K562 (cell line): Measurements from ENCODE around the gene ATRX. TPM values are rescaled to one million over a fixed set of nuclear protein-coding genes. Genes with fewer than 3 reads are reported as not detected.

Source experiments
- ATAC-seq: fragments of 200-7000 bp; cut with Tn5 transposase; 3 replicates; pipeline ENCODE4 v1.9.1; 2020; ENCODE audit warnings: moderate library complexity
- BruUV-seq: library from RNA; stranded (reverse); fragments of 400-500 nt; replicated peaks from 2 replicates; lab custom pipeline; 2021; lab: Mats Ljungman, UMichigan
- CTCF ChIA-PET: fragments of 300-600 bp; formaldehyde crosslinking; extraction: SDS; loops from one replicate; lab custom pipeline; 2021; ENCODE audit warnings: low intra/inter-chr PET ratio; lab: Yijun Ruan, JAX
- POLR2A ChIA-PET: fragments of 300-600, 350-650 bp; sonication (Branson Sonifier 250); formaldehyde crosslinking; extraction: SDS; loops from one replicate; lab custom pipeline; 2021; ENCODE audit warnings: antibody characterized with exemption, inconsistent platforms; lab: Yijun Ruan, JAX
- DNase-seq, 4 experiments: peaks; one replicate each; pipeline versions ENCODE4 v3.0.0 to v3.0.0-alpha.2; 2011 to 2018; ENCODE audit warnings: low spot score in 3 of 4, mixed read lengths in 3 of 4; ENCODE audit errors: extremely low read depth in 1 of 4
- FAIRE-seq: peaks from 2 replicates; lab custom pipeline; 2011; peaks lifted over from hg19 to GRCh38; lab: Jason Lieb, UNC
- H2AFZ ChIP-seq: 2 replicates; pipeline ENCODE4 v1.6.0; 2011; ENCODE audit warnings: low read depth, low read length, control low read depth, inconsistent platforms
- H3K27ac ChIP-seq: fragments of 200-600 bp; 3 replicates; pipeline ENCODE4 v1.8.0; 2011; ENCODE audit warnings: low read depth, mild to moderate bottlenecking, control low read depth, inconsistent platforms, low read length, moderate library complexity, mixed read lengths; ENCODE audit errors: extremely low read depth
- H3K27me3 ChIP-seq, 2 experiments: fragments of 300-600 bp in 1 of 2; 2 replicates in 1 of 2; 3 replicates in 1 of 2; pipeline versions ENCODE4 v1.6.0 to v1.8.0; 2011; ENCODE audit warnings: inconsistent platforms in 2 of 2, low read length in 2 of 2, mild to moderate bottlenecking in 1 of 2, mixed read lengths in 1 of 2, moderate library complexity in 1 of 2; ENCODE audit not compliant: control insufficient read depth in 2 of 2, insufficient read depth in 2 of 2
- H3K36me3 ChIP-seq: fragments of 300-600 bp; 3 replicates; pipeline ENCODE4 v1.8.0; 2011; ENCODE audit warnings: mild to moderate bottlenecking, low read length, inconsistent platforms; ENCODE audit not compliant: control insufficient read depth, insufficient read depth
- H3K4me1 ChIP-seq, 2 experiments: fragments of 200-600 bp in 1 of 2; replicated peaks in 1 of 2; 2 replicates in 1 of 2; 3 replicates in 1 of 2; pipeline versions ENCODE4 v1.5.1 to v1.8.0; 2011; ENCODE audit warnings: inconsistent platforms in 2 of 2, low read length in 2 of 2, mild to moderate bottlenecking in 1 of 2, mixed read lengths in 1 of 2, moderate library complexity in 1 of 2; ENCODE audit not compliant: control insufficient read depth in 2 of 2, insufficient read depth in 2 of 2
- H3K4me2 ChIP-seq: 2 replicates; pipeline ENCODE4 v1.6.1; 2011; ENCODE audit warnings: low read length, control low read depth, inconsistent platforms, mixed read lengths; ENCODE audit not compliant: insufficient read depth
- H3K4me3 ChIP-seq: fragments of 200-600 bp; sonication (generic), shearing (Covaris generic); 2 replicates; pipeline ENCODE4 v1.5.1; 2016; ENCODE audit warnings: control low read depth, inconsistent platforms
- H3K79me2 ChIP-seq: fragments of 200-600 bp; 3 replicates; pipeline ENCODE4 v1.8.0; 2011; ENCODE audit warnings: low read length, inconsistent platforms; ENCODE audit not compliant: control insufficient read depth, insufficient read depth
- H3K9ac ChIP-seq, 2 experiments: 2 replicates each; pipeline versions ENCODE4 v1.6.0 to v1.6.1; 2011; ENCODE audit warnings: low read depth in 2 of 2, low read length in 2 of 2, control low read depth in 1 of 2, inconsistent platforms in 1 of 2, mild to moderate bottlenecking in 1 of 2, mixed read lengths in 1 of 2; ENCODE audit not compliant: insufficient read depth in 1 of 2
- H3K9me1 ChIP-seq: one replicate; pipeline ENCODE4 v1.6.0; 2011; ENCODE audit warnings: inconsistent platforms, mild to moderate bottlenecking, low read length, moderate library complexity; ENCODE audit not compliant: control insufficient read depth, insufficient read depth
- H3K9me3 ChIP-seq: replicated peaks from 2 replicates; pipeline ENCODE4 v1.5.1; 2011; ENCODE audit warnings: low read depth, low read length, inconsistent platforms; ENCODE audit not compliant: control insufficient read depth, insufficient read depth
- H4K20me1 ChIP-seq: replicated peaks from 2 replicates; pipeline ENCODE4 v1.6.1; 2011; ENCODE audit warnings: low read length, inconsistent platforms, mixed read lengths; ENCODE audit not compliant: control insufficient read depth, insufficient read depth
- ELF1 ChIP-seq: fragments of 200-800 bp; sonication (Bioruptor generic); IDR thresholded peaks from 2 replicates; pipeline ENCODE4 v1.6.1; 2016; ENCODE audit warnings: missing genetic modification characterization, missing compliant biosample characterization
- HNRNPK ChIP-seq: fragments of 200-400 bp; formaldehyde crosslinking; IDR thresholded peaks from one replicate; pipeline ENCODE4 v1.6.1; 2018; ENCODE audit warnings: mild to moderate bottlenecking, low read depth, low read length; ENCODE audit not compliant: poor library complexity, severe bottlenecking
- RBBP5 ChIP-seq: fragments of 200-600 bp; sonication (generic); IDR thresholded peaks from 2 replicates; pipeline ENCODE4 v1.6.1; 2012; ENCODE audit warnings: borderline replicate concordance, mild to moderate bottlenecking, low read length, control low read depth, inconsistent platforms; ENCODE audit not compliant: insufficient read depth, poor library complexity, severe bottlenecking
- TCF3 ChIP-seq: sonication (generic); formaldehyde crosslinking; IDR thresholded peaks from 2 replicates; pipeline ENCODE4 v1.4.0; 2020; ENCODE audit warnings: mild to moderate bottlenecking, missing genetic modification reagents
- ZFP36 ChIP-seq: fragments of 150-350 bp; IDR thresholded peaks from 2 replicates; pipeline ENCODE4 v1.6.1; 2018; ENCODE audit warnings: low read length, low read depth; ENCODE audit not compliant: partially characterized antibody
- ZNF3 ChIP-seq: fragments of 250-450 bp; sonication (Bioruptor Pico); IDR thresholded peaks from 2 replicates; pipeline ENCODE4 v1.5.0; 2021; ENCODE audit warnings: mild to moderate bottlenecking, moderate library complexity
- WGBS: fragments of 100-300 bp; shearing (Covaris generic); methylation state at CpG from one replicate; pipeline ENCODE4 v1.1.6; 2016; ENCODE audit warnings: low coverage, mixed read lengths; ENCODE audit not compliant: insufficient coverage; ENCODE audit errors: missing lambda C conversion rate; 5-methylcytosine and 5-hydroxymethylcytosine counted together
- in situ Hi-C: fragments of 300-500 bp; cut with MboI; formaldehyde crosslinking; loops from 4 replicates; pipeline ENCODE4 v1.15.0; 2018; ENCODE audit warnings: inconsistent platforms, mixed read lengths
- intact Hi-C: fragments of 100-400 bp; cut with micrococcal nuclease; formaldehyde crosslinking; loops from 2 replicates; pipeline ENCODE4 v1.14.2; 2022
- polyA plus RNA-seq, 8 experiments: library from polyadenylated mRNA; depleted of rRNA in 4 of 8; stranded (reverse) in 5 of 8; unstranded in 3 of 8; fragments of >200 nt; fragmentation: Nextera tagmentation in 2 of 8; fragmentation: Illumina TruSeq in 1 of 8; extraction: Ambion mirVana in 2 of 8; extraction: Trizol in 1 of 8; gene quantifications; 2 replicates each; pipeline versions ENCODE4 v1.2.1 to v1.2.3, GENCODE V29; 2011 to 2014; ENCODE audit warnings: inconsistent platforms in 1 of 8, missing spikeins in 1 of 8
- total RNA-seq, 7 experiments: library from RNA; depleted of rRNA in 6 of 7; stranded (reverse); fragments of >200 nt in 6 of 7; fragmentation: Illumina TruSeq in 2 of 7; extraction: Trizol in 2 of 7; gene quantifications; 2 replicates each; pipeline versions ENCODE4 v1.2.1 to v1.2.3, GENCODE V29; 2011 to 2021; ENCODE audit warnings: low replicate concordance in 1 of 7
- TF ChIP-seq, protein P1 (sequence below): fragments of 450-650 bp; formaldehyde crosslinking; IDR thresholded peaks from 2 replicates; pipeline ENCODE4 v1.4.0; 2020; ENCODE audit warnings: mild to moderate bottlenecking, moderate library complexity
- TF ChIP-seq, protein P2 (sequence below): fragments of 150-350 bp; IDR thresholded peaks from 2 replicates; pipeline ENCODE4 v1.6.1; 2014; ENCODE audit warnings: low read depth, mild to moderate bottlenecking, low read length, borderline replicate concordance
- TF ChIP-seq, protein P3 (sequence below), 2 experiments: fragments of 200-800 bp in 1 of 2; sonication (Bioruptor generic) in 1 of 2; sonication (generic) in 1 of 2; formaldehyde crosslinking in 1 of 2; IDR thresholded peaks in 1 of 2; conservative IDR thresholded peaks in 1 of 2; 2 replicates each; pipeline versions ENCODE4 v1.5.0 to v1.6.1; 2016 to 2020; ENCODE audit warnings: missing compliant biosample characterization in 1 of 2, missing genetic modification characterization in 1 of 2, missing genetic modification reagents in 1 of 2
- TF ChIP-seq, protein P4 (sequence below): fragments of 450-650 bp; formaldehyde crosslinking; IDR thresholded peaks from 2 replicates; pipeline ENCODE4 v1.4.0; 2020; ENCODE audit warnings: mild to moderate bottlenecking
- TF ChIP-seq, protein P5 (sequence below): fragments of 250-450 bp; sonication (Bioruptor Pico); IDR thresholded peaks from 2 replicates; pipeline ENCODE4 v1.4.0; 2020; ENCODE audit warnings: mild to moderate bottlenecking

ATRX gene
- total and polyA plus RNA-seq, 9 of the 15 experiments (the other 6 are each of a cell fraction or from before 2014, with no cell fraction given) = 7.7 to 23.1 (median 20.2) TPM

DNA sequence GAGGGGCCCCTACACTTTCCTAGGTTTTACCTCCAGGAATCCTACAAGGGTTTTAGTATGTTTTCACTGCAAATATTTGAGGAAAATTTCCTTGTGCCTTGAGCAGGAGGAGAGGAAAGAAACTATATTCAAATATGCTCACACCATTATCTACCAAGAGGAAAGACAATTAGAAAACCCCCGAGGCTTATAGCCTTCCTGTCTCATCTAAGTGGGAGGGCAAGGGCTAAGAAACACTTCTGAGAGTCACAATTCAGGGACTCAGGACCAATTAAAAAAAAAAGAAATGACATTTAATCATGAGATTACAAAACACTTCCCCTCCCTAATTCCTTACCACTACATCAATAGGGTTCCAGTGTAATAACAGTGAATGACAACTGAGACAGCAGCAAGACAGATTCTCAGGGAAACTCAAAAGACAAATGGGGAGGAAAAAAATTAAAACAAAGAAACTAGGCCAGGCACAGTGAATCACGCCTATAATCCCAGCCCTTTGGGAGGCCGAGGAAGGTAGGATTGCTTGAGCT is 45.6 kb downstream of the ATRX start:
- BruUV-seq = no TSS peak
- ChIA-PET POLR2A (no interaction called here), CTCF (interaction anchor here (0.7 kb wide), 1 partner anchor 213 kb away, joined by 3 read pairs; no protein-coding TSS in a partner anchor)
- Histone ChIP-seq H3K79me2 (peaks cover 26% of the 10 kb centered on the region), H4K20me1 (no peaks in the 10 kb centered on the region), H3K9me3 (no peaks in the 10 kb centered on the region), H3K4me3 (no peak overlapping the region), H3K4me1 (no peaks in the 10 kb centered on the region), H3K27me3 (no peaks in the 10 kb centered on the region), H3K27ac (no peak overlapping the region), H3K9ac (no peak overlapping the region), H3K36me3 (no peaks in the 10 kb centered on the region), H3K4me2 (no peak overlapping the region), H2AFZ (no peak overlapping the region), H3K9me1 (no peaks in the 10 kb centered on the region)
- WGBS = 44% methylated on average over 3 of the region's 3 CpGs
- TF ChIP-seq, protein P1, sequence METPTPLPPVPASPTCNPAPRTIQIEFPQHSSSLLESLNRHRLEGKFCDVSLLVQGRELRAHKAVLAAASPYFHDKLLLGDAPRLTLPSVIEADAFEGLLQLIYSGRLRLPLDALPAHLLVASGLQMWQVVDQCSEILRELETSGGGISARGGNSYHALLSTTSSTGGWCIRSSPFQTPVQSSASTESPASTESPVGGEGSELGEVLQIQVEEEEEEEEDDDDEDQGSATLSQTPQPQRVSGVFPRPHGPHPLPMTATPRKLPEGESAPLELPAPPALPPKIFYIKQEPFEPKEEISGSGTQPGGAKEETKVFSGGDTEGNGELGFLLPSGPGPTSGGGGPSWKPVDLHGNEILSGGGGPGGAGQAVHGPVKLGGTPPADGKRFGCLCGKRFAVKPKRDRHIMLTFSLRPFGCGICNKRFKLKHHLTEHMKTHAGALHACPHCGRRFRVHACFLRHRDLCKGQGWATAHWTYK (CRISPR knock-in tag) = no peak
- TF ChIP-seq, protein P2, sequence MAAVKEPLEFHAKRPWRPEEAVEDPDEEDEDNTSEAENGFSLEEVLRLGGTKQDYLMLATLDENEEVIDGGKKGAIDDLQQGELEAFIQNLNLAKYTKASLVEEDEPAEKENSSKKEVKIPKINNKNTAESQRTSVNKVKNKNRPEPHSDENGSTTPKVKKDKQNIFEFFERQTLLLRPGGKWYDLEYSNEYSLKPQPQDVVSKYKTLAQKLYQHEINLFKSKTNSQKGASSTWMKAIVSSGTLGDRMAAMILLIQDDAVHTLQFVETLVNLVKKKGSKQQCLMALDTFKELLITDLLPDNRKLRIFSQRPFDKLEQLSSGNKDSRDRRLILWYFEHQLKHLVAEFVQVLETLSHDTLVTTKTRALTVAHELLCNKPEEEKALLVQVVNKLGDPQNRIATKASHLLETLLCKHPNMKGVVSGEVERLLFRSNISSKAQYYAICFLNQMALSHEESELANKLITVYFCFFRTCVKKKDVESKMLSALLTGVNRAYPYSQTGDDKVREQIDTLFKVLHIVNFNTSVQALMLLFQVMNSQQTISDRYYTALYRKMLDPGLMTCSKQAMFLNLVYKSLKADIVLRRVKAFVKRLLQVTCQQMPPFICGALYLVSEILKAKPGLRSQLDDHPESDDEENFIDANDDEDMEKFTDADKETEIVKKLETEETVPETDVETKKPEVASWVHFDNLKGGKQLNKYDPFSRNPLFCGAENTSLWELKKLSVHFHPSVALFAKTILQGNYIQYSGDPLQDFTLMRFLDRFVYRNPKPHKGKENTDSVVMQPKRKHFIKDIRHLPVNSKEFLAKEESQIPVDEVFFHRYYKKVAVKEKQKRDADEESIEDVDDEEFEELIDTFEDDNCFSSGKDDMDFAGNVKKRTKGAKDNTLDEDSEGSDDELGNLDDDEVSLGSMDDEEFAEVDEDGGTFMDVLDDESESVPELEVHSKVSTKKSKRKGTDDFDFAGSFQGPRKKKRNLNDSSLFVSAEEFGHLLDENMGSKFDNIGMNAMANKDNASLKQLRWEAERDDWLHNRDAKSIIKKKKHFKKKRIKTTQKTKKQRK = no peak
- TF ChIP-seq ZFP36 = no peak
- TF ChIP-seq, protein P3, sequence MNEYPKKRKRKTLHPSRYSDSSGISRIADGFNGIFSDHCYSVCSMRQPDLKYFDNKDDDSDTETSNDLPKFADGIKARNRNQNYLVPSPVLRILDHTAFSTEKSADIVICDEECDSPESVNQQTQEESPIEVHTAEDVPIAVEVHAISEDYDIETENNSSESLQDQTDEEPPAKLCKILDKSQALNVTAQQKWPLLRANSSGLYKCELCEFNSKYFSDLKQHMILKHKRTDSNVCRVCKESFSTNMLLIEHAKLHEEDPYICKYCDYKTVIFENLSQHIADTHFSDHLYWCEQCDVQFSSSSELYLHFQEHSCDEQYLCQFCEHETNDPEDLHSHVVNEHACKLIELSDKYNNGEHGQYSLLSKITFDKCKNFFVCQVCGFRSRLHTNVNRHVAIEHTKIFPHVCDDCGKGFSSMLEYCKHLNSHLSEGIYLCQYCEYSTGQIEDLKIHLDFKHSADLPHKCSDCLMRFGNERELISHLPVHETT (CRISPR knock-in tag; conservative IDR thresholded peaks at IDR 0.05 in 1 of 2, IDR thresholded peaks at IDR 0.05 in 1 of 2) = no peak
- TF ChIP-seq, protein P4, sequence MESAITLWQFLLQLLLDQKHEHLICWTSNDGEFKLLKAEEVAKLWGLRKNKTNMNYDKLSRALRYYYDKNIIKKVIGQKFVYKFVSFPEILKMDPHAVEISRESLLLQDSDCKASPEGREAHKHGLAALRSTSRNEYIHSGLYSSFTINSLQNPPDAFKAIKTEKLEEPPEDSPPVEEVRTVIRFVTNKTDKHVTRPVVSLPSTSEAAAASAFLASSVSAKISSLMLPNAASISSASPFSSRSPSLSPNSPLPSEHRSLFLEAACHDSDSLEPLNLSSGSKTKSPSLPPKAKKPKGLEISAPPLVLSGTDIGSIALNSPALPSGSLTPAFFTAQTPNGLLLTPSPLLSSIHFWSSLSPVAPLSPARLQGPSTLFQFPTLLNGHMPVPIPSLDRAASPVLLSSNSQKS (CRISPR knock-in tag) = no peak
- no peak for TF ChIP-seq HNRNPK
- TF ChIP-seq, protein P5, sequence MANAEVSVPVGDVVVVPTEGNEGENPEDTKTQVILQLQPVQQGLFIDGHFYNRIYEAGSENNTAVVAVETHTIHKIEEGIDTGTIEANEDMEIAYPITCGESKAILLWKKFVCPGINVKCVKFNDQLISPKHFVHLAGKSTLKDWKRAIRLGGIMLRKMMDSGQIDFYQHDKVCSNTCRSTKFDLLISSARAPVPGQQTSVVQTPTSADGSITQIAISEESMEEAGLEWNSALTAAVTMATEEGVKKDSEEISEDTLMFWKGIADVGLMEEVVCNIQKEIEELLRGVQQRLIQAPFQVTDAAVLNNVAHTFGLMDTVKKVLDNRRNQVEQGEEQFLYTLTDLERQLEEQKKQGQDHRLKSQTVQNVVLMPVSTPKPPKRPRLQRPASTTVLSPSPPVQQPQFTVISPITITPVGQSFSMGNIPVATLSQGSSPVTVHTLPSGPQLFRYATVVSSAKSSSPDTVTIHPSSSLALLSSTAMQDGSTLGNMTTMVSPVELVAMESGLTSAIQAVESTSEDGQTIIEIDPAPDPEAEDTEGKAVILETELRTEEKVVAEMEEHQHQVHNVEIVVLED (CRISPR knock-in tag) = no peak
- no peak for TF ChIP-seq RBBP5
- no peak for TF ChIP-seq ELF1 (tag)
- TF ChIP-seq ZNF3 (CRISPR knock-in tag) = no peak
- no peak for TF ChIP-seq TCF3 (CRISPR knock-in tag)
- FAIRE-seq (no peak), ATAC-seq (no peak), DNase-seq (no peak)
- in situ Hi-C loops (no loop called here), intact Hi-C loops (no loop called here)
